Adrenal gland (tissue), 12 donors: Measurements from ENCODE around the gene PPP1R37. TPM values are rescaled to one million over a fixed set of nuclear protein-coding genes. Genes with fewer than 3 reads are reported as not detected.

ENCODE experiments used
- DNase-seq, 7 donors: peaks; one replicate each; pipeline ENCODE4 v3.0.0-alpha.2; 2019 to 2020
- H3K27ac ChIP-seq, 5 donors: fragments of 200-600 bp; sonication (generic) in 4 of 5; 1 replicate in 3 of 5; 2 replicates in 2 of 5; pipeline versions ENCODE4 v1.5.1 to v1.8.0; 2016 to 2020; ENCODE audit warnings: mild to moderate bottlenecking in 1 of 5
- H3K27me3 ChIP-seq: fragments of 200-600 bp; 2 replicates; pipeline ENCODE4 v1.8.0; 2021
- H3K36me3 ChIP-seq, 2 donors: fragments of 200-600 bp; replicated peaks in 1 of 2; 1 replicate in 1 of 2; 2 replicates in 1 of 2; pipeline versions ENCODE4 v1.5.1 to v1.8.0; 2018 to 2022
- H3K4me1 ChIP-seq, 2 donors: fragments of 200-600 bp; replicated peaks in 1 of 2; 1 replicate in 1 of 2; 2 replicates in 1 of 2; pipeline versions ENCODE4 v1.5.1 to v1.8.0; 2018 to 2021
- H3K4me3 ChIP-seq, 4 donors: fragments of 200-600 bp; sonication (generic) in 3 of 4; one replicate each; pipeline ENCODE4 v1.5.1; 2016 to 2018
- H3K9me3 ChIP-seq, 3 donors: fragments of 200-600 bp; sonication (generic) in 1 of 3; replicated peaks in 1 of 3; 1 replicate in 2 of 3; 2 replicates in 1 of 3; pipeline versions ENCODE4 v1.5.1 to v1.8.0; 2016 to 2021
- POLR2A ChIP-seq, 2 donors: fragments of 450-650 bp; IDR thresholded peaks; one replicate each; pipeline ENCODE4 v1.6.1; 2017; ENCODE audit warnings: antibody characterized with exemption in 2 of 2, mild to moderate bottlenecking in 2 of 2, moderate library complexity in 1 of 2
- WGBS, 4 donors: extraction: QIAGEN DNeasy Blood & Tissue Kit in 2 of 4; methylation state at CpG; one replicate each; pipeline versions ENCODE4 v1.1.5 to v1.1.7; 2013 to 2017; 5-methylcytosine and 5-hydroxymethylcytosine counted together
- intact Hi-C, 2 donors: fragments of 100-400 bp; cut with DNase I; formaldehyde crosslinking; loops; one replicate each; pipeline versions ENCODE4 v1.14.1 to v1.15.0; 2022 to 2023
- polyA plus RNA-seq, 3 donors: library from polyadenylated mRNA; stranded (reverse); fragments of 200-250 nt in 2 of 3; fragments of 350-450 nt in 1 of 3; fragmentation: Illumina TruSeq in 1 of 3; extraction: RNeasy Lipid Tissue Mini Kit (QIAGEN cat#74804) in 1 of 3; gene quantifications; one replicate each; pipeline ENCODE4 v1.2.3, GENCODE V29; 2013 to 2014
- total RNA-seq, 9 donors: library from RNA; depleted of rRNA in 4 of 9; stranded (reverse); fragments of >200 nt in 4 of 9; fragments of 120-200 nt in 1 of 9; fragmentation: NEBNext Ultra II Directional in 1 of 9; extraction: Animal tissue kit (Norgen Biotek cat#: 25700) in 1 of 9; gene quantifications; one replicate each; pipeline versions ENCODE4 v1.1.0 to v1.2.4, GENCODE V29; 2013 to 2023
- TF ChIP-seq, protein P1 (sequence below), 6 experiments: fragments of 450-650 bp in 4 of 6; fragments of 200-600 bp in 2 of 6; sonication (generic) in 1 of 6; IDR thresholded peaks; 1 replicate in 5 of 6; 2 replicates in 1 of 6; pipeline versions ENCODE4 v1.5.1 to v1.8.0; 2016 to 2021; ENCODE audit warnings: antibody characterized with exemption in 6 of 6, mild to moderate bottlenecking in 2 of 6, moderate library complexity in 1 of 6
- donor health status: healthy with polysubstance abuse.
- donor health status: Bipolar disorder and iron deficiency.
- donor health status: DM: yes; HTN: yes; CAD: no.
- donor health status: DM: no; HTN: no; CAD: no.
- donor health status: DM: no; HTN: no; CAD: no.
- donor health status: DM: yes; HTN: yes; CAD: no.

Gene PPP1R37
- total and polyA plus RNA-seq, 12 donors: 16.4 to 244 (median 51.8) TPM

GRCh38 chr19:45094137-45094536 lies 1.2 kb downstream of the PPP1R37 start:
- Histone ChIP-seq H3K27me3 (no peaks in the 10 kb centered on the region), H3K4me1 (peaks cover 44 to 65% of the 10 kb centered on the region in 2 donors), H3K9me3 (no peaks in the 10 kb centered on the region), H3K27ac (peak overlapping the region in 2 of 5 donors; percentile 92 to 99), H3K4me3 (peak overlapping the region in 2 of 4 donors; percentile 77 to 93), H3K36me3 (no peaks in the 10 kb centered on the region)
- intact Hi-C loops: loop anchor here in 1 of 2 donors (5.0 kb wide), 1 partner anchor 33 kb away; no protein-coding TSS in a partner anchor
- no peak for DNase-seq
- TF ChIP-seq, protein P1, sequence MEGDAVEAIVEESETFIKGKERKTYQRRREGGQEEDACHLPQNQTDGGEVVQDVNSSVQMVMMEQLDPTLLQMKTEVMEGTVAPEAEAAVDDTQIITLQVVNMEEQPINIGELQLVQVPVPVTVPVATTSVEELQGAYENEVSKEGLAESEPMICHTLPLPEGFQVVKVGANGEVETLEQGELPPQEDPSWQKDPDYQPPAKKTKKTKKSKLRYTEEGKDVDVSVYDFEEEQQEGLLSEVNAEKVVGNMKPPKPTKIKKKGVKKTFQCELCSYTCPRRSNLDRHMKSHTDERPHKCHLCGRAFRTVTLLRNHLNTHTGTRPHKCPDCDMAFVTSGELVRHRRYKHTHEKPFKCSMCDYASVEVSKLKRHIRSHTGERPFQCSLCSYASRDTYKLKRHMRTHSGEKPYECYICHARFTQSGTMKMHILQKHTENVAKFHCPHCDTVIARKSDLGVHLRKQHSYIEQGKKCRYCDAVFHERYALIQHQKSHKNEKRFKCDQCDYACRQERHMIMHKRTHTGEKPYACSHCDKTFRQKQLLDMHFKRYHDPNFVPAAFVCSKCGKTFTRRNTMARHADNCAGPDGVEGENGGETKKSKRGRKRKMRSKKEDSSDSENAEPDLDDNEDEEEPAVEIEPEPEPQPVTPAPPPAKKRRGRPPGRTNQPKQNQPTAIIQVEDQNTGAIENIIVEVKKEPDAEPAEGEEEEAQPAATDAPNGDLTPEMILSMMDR (IDR thresholded peaks at IDR 0.05): no peak
- TF ChIP-seq POLR2A (IDR thresholded peaks at IDR 0.05): no peak
- 65 to 75% (median 67%) methylated on average over 8 to 9 of the region's 9 CpGs for WGBS, 4 donors

DNA sequence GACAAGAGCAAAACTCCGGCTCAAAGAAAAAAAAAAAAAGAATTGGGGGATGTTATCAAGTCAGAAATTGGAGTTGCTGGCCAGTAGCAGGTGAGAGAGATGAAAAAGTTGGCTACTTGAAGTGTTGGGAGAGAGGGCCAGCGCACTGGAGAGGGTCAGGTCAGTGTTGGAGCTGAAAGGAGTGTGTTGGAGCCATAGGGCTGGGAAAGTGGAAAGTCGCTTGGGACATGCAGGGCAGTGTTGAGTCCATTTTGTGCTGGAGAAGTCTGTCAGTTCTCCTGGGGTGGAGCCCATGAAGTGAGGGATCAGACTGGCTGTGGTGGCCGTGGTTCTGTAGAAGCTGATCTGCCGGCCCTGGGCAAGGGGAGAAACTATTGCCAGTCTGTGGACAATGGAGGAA lies 1.7 kb downstream of the PPP1R37 start:
- H3K36me3 ChIP-seq: no peaks in the 10 kb centered on the region
- WGBS, 4 donors: 61 to 72% (median 66%) methylated on average over 5 of the region's 5 CpGs
- no peaks in the 10 kb centered on the region for H3K9me3 ChIP-seq
- no peak for DNase-seq
- peak overlapping the region in 3 of 5 donors; percentile 8 to 99 (median 98) for H3K27ac ChIP-seq
- H3K27me3 ChIP-seq: no peaks in the 10 kb centered on the region
- no peak overlapping the region for H3K4me3 ChIP-seq
- TF ChIP-seq, protein P1 (IDR thresholded peaks at IDR 0.05): no peak
- TF ChIP-seq POLR2A (IDR thresholded peaks at IDR 0.05): no peak
- intact Hi-C loops: loop anchor here in 1 of 2 donors (5.0 kb wide), 1 partner anchor 33 kb away; no protein-coding TSS in a partner anchor
- H3K4me1 ChIP-seq: peaks cover 49 to 71% of the 10 kb centered on the region in 2 donors

- Histone ChIP-seq H3K27me3 (no peaks in the 10 kb centered on the region), H3K9me3 (no peaks in the 10 kb centered on the region), H3K36me3 (no peaks in the 10 kb centered on the region), H3K27ac (peak overlapping the region in 4 of 5 donors; percentile 33 to 99 (median 98)), H3K4me1 (peaks cover 59 to 77% of the 10 kb centered on the region in 2 donors), H3K4me3 (no peak overlapping the region)
- DNase-seq: peak in 2 of 7 donors; percentile 58
- intact Hi-C loops: no loop called here
- WGBS, 4 donors: 74 to 77% (median 74%) methylated on average over 14 of the region's 14 CpGs
- TF ChIP-seq POLR2A (IDR thresholded peaks at IDR 0.05): no peak
- TF ChIP-seq, protein P1 (IDR thresholded peaks at IDR 0.05): no peak
These were observed 2.8 kb downstream of the PPP1R37 start for GRCh38 chr19:45095496-45096413.

- intact Hi-C loops: no loop called here
- TF ChIP-seq, protein P1 (IDR thresholded peaks at IDR 0.05): no peak
- TF ChIP-seq POLR2A (IDR thresholded peaks at IDR 0.05): no peak
- Histone ChIP-seq H3K36me3 (no peaks in the 10 kb centered on the region), H3K4me3 (no peak overlapping the region), H3K9me3 (no peaks in the 10 kb centered on the region), H3K27me3 (no peaks in the 10 kb centered on the region), H3K4me1 (peaks cover 69 to 82% of the 10 kb centered on the region in 2 donors), H3K27ac (peak overlapping the region; percentile 82 to 99 (median 97))
- WGBS, 4 donors: 85 to 89% (median 87%) methylated on average over 7 of the region's 7 CpGs
- DNase-seq: no peak
These were observed 3.7 kb downstream of the PPP1R37 start for GRCh38 chr19:45096700-45097099.
